Measurements from ENCODE around the gene TMEM63B.
A peak's percentile ranks its signal among the peaks of the same experiment; 100 is the strongest.
"Not testable (repeated sequence)": the region's sequence is repeated elsewhere in the genome, so short reads cannot be mapped to it uniquely, and the experiment has no call there.

TMEM63B gene

DNA sequence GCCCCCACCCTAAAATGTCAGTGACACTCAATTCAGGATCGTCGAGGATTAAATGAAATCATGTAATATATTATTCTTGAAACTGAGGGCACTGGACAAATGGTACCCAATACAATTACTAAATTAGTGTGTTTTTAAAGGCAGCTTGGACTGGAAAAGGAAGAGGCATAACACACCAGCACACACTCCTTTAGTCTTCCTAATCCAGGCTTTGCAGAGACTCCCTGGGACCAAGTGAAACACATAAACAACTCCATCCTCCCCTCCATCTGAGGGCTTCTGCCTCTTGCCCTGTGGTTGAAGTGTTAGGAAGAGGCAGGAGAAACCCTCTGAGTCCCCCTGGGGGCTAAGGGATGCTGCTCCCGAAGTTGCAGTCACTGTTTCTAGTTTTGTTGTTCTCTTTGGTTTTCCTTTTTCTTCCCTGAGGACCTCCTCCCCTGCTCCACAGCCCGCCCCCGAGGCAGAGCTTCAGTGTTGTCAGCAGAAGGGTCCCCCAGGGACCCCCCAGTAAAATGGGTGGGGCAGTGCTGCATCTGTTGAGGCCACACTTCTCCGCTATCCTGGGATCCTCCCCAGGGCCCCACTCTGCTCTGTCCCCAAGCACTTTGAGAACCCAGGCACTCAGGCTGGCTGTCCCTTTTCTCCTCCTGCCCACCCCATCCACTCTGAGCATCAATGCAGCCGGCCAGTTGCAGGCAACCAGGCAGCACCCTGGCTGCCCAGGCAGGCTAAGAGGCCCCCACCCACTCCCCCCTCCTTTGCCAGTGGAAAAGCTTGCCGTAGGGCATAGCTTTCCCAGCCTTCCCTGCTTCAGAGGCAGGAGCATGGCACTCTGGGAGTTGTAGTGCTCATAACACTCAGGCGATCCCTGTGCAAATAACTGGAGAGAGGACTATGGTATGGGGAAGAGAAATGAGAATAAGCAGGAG is 5.9 kb downstream of the TMEM63B start:
- Histone ChIP-seq H3K79me2 (ENCODE audit: control insufficient read depth, insufficient read depth, low read length, unreplicated experiment) (peaks cover 17% of the 10 kb centered on the region), H3K4me1 (ENCODE audit: control insufficient read depth, insufficient read depth, low read length, unreplicated experiment) (peaks cover 9% of the 10 kb centered on the region), H3K36me3 (ENCODE audit: insufficient read depth, low read length) (no peaks in the 10 kb centered on the region), H3K27me3 (ENCODE audit: insufficient read depth, low read length) (no peaks in the 10 kb centered on the region), H3K27ac (ENCODE audit: low read depth, low read length) (no peak overlapping the region), H3K4me3 (ENCODE audit: low read depth, low read length) (peak overlapping the region; percentile 35), H2AFZ (ENCODE audit: low read length, unreplicated experiment) (peak overlapping the region; percentile 17)

DNA sequence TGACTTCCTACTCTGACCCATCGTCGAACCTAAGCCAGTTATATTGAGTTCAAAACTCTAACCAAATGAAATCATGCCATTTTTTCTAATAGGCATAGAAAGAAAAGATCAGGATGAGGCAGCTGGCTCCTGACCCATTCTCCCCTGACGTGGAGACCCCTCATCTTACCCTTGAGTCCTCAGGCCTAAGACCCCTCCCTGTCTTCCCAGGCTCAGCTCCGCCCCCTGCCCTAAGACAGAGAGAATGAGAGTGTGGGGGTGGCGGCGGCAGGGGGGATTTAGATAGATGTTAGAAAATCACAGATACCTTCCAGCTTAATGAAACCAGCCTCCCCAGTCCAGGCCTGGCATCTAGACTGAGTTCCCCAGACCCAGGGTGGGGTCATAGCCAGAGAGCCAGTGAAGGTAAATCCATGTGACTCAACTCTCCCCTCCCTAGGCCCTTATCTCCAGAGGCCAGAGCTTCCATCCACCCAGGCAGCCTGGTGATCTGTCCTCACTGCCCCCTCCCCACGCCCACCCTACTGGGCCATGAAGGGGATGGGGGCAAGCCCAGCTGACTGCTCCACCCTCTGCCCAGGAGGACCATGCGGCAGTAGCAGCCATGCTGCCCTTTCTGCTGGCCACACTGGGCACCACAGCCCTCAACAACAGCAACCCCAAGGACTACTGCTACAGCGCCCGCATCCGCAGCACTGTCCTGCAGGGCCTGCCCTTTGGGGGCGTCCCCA is 6.8 kb downstream of the TMEM63B start:
- no peaks in the 10 kb centered on the region for H3K27me3 ChIP-seq (ENCODE audit: insufficient read depth, low read length)
- H3K4me3 ChIP-seq (ENCODE audit: low read depth, low read length), result no peak overlapping the region
- H3K36me3 ChIP-seq (ENCODE audit: insufficient read depth, low read length), result no peaks in the 10 kb centered on the region
- peaks cover 9% of the 10 kb centered on the region for H3K4me1 ChIP-seq (ENCODE audit: control insufficient read depth, insufficient read depth, low read length, unreplicated experiment)
- peaks cover 10% of the 10 kb centered on the region for H3K79me2 ChIP-seq (ENCODE audit: control insufficient read depth, insufficient read depth, low read length, unreplicated experiment)
- no peak overlapping the region for H3K27ac ChIP-seq (ENCODE audit: low read depth, low read length)
- H2AFZ ChIP-seq (ENCODE audit: low read length, unreplicated experiment), result no peak overlapping the region

DNA sequence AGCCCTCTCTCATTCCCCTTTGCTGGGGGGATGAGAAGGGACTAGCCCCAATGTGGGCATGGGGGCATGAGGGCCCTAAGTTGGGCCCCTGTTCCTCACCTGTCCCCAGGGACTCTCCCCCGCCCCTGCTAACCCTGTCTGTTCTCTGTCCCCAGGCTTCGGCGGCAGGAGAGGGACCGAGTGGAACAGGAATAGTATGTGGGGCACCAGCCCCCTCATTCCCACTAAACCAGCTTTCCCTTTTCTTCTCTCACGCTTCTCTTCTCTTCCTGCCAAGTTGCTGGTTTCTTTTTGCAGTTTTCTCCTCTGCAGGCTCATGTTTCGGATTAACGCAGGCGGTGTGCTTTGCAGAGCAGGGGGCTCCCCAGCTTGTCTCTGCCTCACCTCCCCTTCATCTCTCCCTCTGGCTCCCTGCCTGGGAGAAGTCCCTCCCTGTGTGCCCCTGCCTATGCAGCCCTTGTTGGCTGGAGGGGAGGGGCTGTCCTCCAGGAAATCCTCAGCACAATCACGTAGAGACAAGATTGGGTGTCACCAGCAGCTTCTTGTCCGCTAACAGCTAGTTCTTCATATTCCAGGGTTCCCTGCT is 7.9 kb downstream of the TMEM63B start:
- Histone ChIP-seq H3K36me3 (ENCODE audit: insufficient read depth, low read length) (no peaks in the 10 kb centered on the region), H3K4me3 (ENCODE audit: low read depth, low read length) (no peak overlapping the region), H3K4me1 (ENCODE audit: control insufficient read depth, insufficient read depth, low read length, unreplicated experiment) (peaks cover 9% of the 10 kb centered on the region), H3K27ac (ENCODE audit: low read depth, low read length) (no peak overlapping the region), H2AFZ (ENCODE audit: low read length, unreplicated experiment) (no peak overlapping the region), H3K27me3 (ENCODE audit: insufficient read depth, low read length) (no peaks in the 10 kb centered on the region), H3K79me2 (ENCODE audit: control insufficient read depth, insufficient read depth, low read length, unreplicated experiment) (peaks cover 2% of the 10 kb centered on the region)

DNA sequence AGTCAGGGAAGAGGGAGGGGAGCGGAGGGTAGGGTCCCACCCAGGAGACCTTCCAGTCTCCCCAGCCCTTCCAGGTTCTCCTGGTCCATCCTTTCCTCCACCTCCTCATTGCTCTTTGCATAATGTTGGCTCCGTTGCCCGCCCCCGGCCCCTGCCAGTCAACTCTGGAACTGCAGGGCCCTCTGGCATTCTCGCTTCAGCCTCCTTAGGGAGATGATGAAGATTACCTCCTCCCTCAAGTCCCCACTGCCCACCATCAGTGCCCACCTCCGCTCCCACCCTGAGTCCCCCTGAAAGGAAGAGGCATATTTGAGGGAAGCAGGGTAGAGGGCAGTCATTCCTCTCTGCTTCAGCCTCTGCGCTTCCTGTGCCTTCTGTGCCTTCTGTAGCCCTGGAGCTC is 8.5 kb downstream of the TMEM63B start:
- no peak overlapping the region for H2AFZ ChIP-seq (ENCODE audit: low read length, unreplicated experiment)
- no peaks in the 10 kb centered on the region for H3K36me3 ChIP-seq (ENCODE audit: insufficient read depth, low read length)
- no peaks in the 10 kb centered on the region for H3K27me3 ChIP-seq (ENCODE audit: insufficient read depth, low read length)
- peaks cover 9% of the 10 kb centered on the region for H3K4me1 ChIP-seq (ENCODE audit: control insufficient read depth, insufficient read depth, low read length, unreplicated experiment)
- no peak overlapping the region for H3K27ac ChIP-seq (ENCODE audit: low read depth, low read length)
- H3K4me3 ChIP-seq (ENCODE audit: low read depth, low read length), result no peak overlapping the region
- peaks cover 2% of the 10 kb centered on the region for H3K79me2 ChIP-seq (ENCODE audit: control insufficient read depth, insufficient read depth, low read length, unreplicated experiment)

DNA sequence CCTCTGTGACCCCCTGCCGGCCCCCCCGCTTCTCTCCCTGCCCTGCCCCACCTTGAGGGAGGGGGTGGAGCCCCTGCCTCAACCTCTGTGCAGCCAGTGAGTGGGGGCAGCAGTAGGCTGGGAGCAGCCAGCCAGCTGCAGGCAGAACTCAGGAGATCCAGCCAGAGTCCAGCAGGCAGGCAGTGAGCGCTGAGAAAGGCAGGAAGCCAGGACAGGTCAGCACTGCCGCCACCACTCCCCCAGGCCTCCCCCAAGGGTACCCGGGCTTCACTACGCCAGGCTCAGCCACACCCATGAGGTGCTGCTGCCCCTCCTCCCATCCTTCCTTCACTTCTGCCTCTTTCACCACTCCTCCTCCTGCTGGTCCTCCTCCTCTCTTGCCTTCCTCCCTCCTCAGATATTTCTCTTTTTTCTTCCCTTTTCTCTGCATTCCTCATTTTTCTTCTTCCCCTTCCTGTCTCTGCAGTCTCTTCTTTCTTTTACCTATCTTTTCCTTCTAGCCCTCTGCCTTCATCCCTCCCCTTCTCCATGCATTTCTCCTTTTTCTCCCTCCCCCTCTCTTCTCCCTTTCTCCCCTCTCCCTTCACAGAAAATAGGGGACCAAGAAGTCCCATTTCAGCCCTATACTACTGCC is 11.5 kb downstream of the TMEM63B start:
- Histone ChIP-seq H3K4me1 (ENCODE audit: control insufficient read depth, insufficient read depth, low read length, unreplicated experiment) (no peaks in the 10 kb centered on the region), H3K79me2 (ENCODE audit: control insufficient read depth, insufficient read depth, low read length, unreplicated experiment) (peaks cover 2% of the 10 kb centered on the region), H3K27me3 (ENCODE audit: insufficient read depth, low read length) (no peaks in the 10 kb centered on the region), H3K36me3 (ENCODE audit: insufficient read depth, low read length) (no peaks in the 10 kb centered on the region), H3K4me3 (ENCODE audit: low read depth, low read length) (no peak overlapping the region), H2AFZ (ENCODE audit: low read length, unreplicated experiment) (no peak overlapping the region), H3K27ac (ENCODE audit: low read depth, low read length) (no peak overlapping the region)

DNA sequence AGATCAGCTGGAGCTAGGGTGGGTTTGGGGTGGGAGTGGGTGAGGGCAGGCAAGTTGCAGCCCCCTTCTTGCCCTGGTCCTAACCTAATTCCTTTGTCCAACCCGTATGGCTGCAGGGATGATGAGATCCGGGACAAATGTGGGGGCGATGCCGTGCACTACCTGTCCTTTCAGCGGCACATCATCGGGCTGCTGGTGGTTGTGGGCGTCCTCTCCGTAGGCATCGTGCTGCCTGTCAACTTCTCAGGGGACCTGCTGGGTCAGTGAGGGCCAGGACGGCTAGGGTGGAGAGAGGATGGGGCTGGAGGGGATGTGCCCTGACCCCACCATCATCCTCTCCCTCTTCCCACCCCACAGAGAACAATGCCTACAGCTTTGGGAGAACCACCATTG is 12.0 kb downstream of the TMEM63B start:
- no peak overlapping the region for H2AFZ ChIP-seq (ENCODE audit: low read length, unreplicated experiment)
- no peak overlapping the region for H3K4me3 ChIP-seq (ENCODE audit: low read depth, low read length)
- no peaks in the 10 kb centered on the region for H3K36me3 ChIP-seq (ENCODE audit: insufficient read depth, low read length)
- no peak overlapping the region for H3K27ac ChIP-seq (ENCODE audit: low read depth, low read length)
- no peaks in the 10 kb centered on the region for H3K27me3 ChIP-seq (ENCODE audit: insufficient read depth, low read length)
- H3K4me1 ChIP-seq (ENCODE audit: control insufficient read depth, insufficient read depth, low read length, unreplicated experiment), result no peaks in the 10 kb centered on the region
- H3K79me2 ChIP-seq (ENCODE audit: control insufficient read depth, insufficient read depth, low read length, unreplicated experiment), result peaks cover 2% of the 10 kb centered on the region

DNA sequence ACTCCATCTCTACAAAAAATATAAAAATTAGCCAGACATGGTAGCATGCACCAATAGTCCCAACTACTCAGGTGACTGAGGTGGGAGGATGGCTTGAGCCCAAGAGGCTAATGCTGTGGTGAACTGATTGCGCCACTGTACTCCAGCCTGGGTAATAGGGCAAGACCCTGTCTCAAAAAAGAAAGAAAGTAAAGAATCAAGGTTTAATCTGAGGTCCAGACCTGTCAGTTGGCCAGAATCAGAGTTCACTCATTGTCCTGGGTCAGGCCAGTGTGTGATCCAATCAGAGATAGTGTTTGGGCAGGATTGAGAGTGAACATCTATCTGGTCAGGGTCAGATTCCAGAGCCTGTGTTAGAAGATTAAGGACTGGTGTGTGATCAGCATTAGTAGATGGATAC is 15.5 kb downstream of the TMEM63B start:
- H3K36me3 ChIP-seq (ENCODE audit: insufficient read depth, low read length), result no peaks in the 10 kb centered on the region
- H3K79me2 ChIP-seq (ENCODE audit: control insufficient read depth, insufficient read depth, low read length, unreplicated experiment), result no peaks in the 10 kb centered on the region
- H3K27ac ChIP-seq (ENCODE audit: low read depth, low read length), result no peak overlapping the region
- H3K27me3 ChIP-seq (ENCODE audit: insufficient read depth, low read length), result no peaks in the 10 kb centered on the region
- H3K4me3 ChIP-seq (ENCODE audit: low read depth, low read length), result no peak overlapping the region
- H2AFZ ChIP-seq (ENCODE audit: low read length, unreplicated experiment), result no peak overlapping the region
- H3K4me1 ChIP-seq (ENCODE audit: control insufficient read depth, insufficient read depth, low read length, unreplicated experiment), result no peaks in the 10 kb centered on the region

DNA sequence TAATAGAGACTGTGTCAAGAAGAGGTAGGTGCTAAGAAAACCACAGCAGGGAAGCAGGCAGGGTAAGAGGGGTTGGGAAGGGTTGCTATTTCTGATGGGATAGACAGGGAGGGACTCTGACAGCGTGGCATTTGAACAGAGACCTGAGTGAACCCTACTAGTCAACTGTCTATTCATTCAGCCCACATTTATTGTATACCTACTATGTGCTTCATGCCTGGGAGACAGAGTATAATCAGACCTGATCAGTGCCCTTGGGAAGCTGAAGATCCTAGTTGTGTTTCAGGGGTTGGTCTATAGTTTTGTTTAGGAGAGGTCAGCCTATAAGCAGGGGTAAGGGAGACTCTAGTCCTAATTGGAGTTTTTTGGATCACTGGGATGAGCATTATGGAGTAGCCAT is 16.4 kb downstream of the TMEM63B start:
- H3K27me3 ChIP-seq (ENCODE audit: insufficient read depth, low read length), result no peaks in the 10 kb centered on the region
- no peak overlapping the region for H2AFZ ChIP-seq (ENCODE audit: low read length, unreplicated experiment)
- H3K27ac ChIP-seq (ENCODE audit: low read depth, low read length), result no peak overlapping the region
- H3K4me1 ChIP-seq (ENCODE audit: control insufficient read depth, insufficient read depth, low read length, unreplicated experiment), result no peaks in the 10 kb centered on the region
- H3K36me3 ChIP-seq (ENCODE audit: insufficient read depth, low read length), result no peaks in the 10 kb centered on the region
- H3K4me3 ChIP-seq (ENCODE audit: low read depth, low read length), result no peak overlapping the region
- no peaks in the 10 kb centered on the region for H3K79me2 ChIP-seq (ENCODE audit: control insufficient read depth, insufficient read depth, low read length, unreplicated experiment)

DNA sequence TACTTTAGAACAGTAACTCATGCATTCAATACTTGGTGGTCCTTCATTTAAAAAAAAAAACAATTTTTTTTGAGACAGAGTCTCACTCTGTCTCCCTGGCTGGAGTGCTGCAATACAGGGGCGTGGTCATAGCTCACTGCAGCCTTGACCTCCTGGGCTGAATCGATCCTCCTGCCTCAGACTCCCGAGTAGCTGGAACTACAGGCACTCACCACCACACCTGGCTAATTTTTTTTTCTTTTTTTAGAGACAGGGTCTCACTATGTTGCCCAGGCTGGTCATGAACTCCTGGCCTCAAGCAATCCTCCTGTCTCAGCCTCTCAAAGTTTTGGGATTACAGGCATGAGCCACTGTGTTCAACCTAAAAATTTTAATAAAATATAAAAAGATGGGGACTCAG is 17.2 kb downstream of the TMEM63B start:
- H3K4me1 ChIP-seq (ENCODE audit: control insufficient read depth, insufficient read depth, low read length, unreplicated experiment); H3K79me2 ChIP-seq (ENCODE audit: control insufficient read depth, insufficient read depth, low read length, unreplicated experiment); H3K36me3 ChIP-seq (ENCODE audit: insufficient read depth, low read length); H3K4me3 ChIP-seq (ENCODE audit: low read depth, low read length); H3K27me3 ChIP-seq (ENCODE audit: insufficient read depth, low read length); H2AFZ ChIP-seq (ENCODE audit: low read length, unreplicated experiment); H3K27ac ChIP-seq (ENCODE audit: low read depth, low read length): not testable (repeated sequence)

DNA sequence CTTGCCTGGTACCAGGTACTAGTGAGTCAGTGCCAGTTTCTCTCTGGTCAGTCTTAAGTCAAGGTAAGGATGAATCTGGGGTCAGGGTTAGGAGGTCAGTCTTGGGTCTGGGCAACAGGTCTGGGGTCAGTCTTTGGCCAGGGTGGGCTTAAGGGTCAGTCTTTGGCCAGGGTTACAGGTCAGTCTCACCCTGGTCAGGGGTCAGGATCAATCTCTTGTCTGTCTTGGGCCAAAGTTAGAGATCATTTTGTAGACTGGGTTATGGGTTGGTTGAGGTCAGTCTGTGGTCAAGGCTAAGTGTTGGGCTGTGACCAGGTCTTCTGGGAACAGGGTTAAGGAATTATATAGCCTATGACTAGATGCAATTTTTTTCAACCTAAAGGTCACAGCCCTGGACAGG is 18.5 kb downstream of the TMEM63B start:
- Histone ChIP-seq H3K36me3 (ENCODE audit: insufficient read depth, low read length) (peaks cover 6% of the 10 kb centered on the region; the same call in 1 of the 2 replicates), H3K27ac (ENCODE audit: low read depth, low read length) (no peak overlapping the region), H3K79me2 (ENCODE audit: control insufficient read depth, insufficient read depth, low read length, unreplicated experiment) (no peaks in the 10 kb centered on the region), H3K4me1 (ENCODE audit: control insufficient read depth, insufficient read depth, low read length, unreplicated experiment) (no peaks in the 10 kb centered on the region), H3K4me3 (ENCODE audit: low read depth, low read length) (no peak overlapping the region), H2AFZ (ENCODE audit: low read length, unreplicated experiment) (no peak overlapping the region), H3K27me3 (ENCODE audit: insufficient read depth, low read length) (no peaks in the 10 kb centered on the region)
